Measurements from ENCODE around the gene NPTX2.

GRCh38 chr7:98640375-98640774, 23.3 kb downstream of the NPTX2 start:
- TF ChIP-seq, protein P1, sequence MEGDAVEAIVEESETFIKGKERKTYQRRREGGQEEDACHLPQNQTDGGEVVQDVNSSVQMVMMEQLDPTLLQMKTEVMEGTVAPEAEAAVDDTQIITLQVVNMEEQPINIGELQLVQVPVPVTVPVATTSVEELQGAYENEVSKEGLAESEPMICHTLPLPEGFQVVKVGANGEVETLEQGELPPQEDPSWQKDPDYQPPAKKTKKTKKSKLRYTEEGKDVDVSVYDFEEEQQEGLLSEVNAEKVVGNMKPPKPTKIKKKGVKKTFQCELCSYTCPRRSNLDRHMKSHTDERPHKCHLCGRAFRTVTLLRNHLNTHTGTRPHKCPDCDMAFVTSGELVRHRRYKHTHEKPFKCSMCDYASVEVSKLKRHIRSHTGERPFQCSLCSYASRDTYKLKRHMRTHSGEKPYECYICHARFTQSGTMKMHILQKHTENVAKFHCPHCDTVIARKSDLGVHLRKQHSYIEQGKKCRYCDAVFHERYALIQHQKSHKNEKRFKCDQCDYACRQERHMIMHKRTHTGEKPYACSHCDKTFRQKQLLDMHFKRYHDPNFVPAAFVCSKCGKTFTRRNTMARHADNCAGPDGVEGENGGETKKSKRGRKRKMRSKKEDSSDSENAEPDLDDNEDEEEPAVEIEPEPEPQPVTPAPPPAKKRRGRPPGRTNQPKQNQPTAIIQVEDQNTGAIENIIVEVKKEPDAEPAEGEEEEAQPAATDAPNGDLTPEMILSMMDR (conservative IDR thresholded peaks at IDR 0.05): no peak
- no peak for TF ChIP-seq EZH2 (IDR thresholded peaks at IDR 0.05; ENCODE audit: low read depth)
